ENCODE measurements around the gene MRGPRX2. TPM values are rescaled to one million over a fixed set of nuclear protein-coding genes. Genes with fewer than 3 reads are reported as not detected.
A peak's percentile ranks its signal among the peaks of the same experiment; 100 is the strongest.

Gene MRGPRX2
- total and polyA plus RNA-seq, 12 donors, result not detected

- H3K27me3 ChIP-seq, result peaks cover 3% of the 10 kb centered on the region
- WGBS, 4 donors, result 73 to 87% (median 79%) methylated on average over 1 of the region's 1 CpG
- H3K27ac ChIP-seq, result no peak overlapping the region
- no peak overlapping the region for H3K4me3 ChIP-seq
- H3K4me1 ChIP-seq (replicated peaks in 1 of 2), result no peaks in the 10 kb centered on the region
- DNase-seq, result no peak
- TF ChIP-seq, protein P1, sequence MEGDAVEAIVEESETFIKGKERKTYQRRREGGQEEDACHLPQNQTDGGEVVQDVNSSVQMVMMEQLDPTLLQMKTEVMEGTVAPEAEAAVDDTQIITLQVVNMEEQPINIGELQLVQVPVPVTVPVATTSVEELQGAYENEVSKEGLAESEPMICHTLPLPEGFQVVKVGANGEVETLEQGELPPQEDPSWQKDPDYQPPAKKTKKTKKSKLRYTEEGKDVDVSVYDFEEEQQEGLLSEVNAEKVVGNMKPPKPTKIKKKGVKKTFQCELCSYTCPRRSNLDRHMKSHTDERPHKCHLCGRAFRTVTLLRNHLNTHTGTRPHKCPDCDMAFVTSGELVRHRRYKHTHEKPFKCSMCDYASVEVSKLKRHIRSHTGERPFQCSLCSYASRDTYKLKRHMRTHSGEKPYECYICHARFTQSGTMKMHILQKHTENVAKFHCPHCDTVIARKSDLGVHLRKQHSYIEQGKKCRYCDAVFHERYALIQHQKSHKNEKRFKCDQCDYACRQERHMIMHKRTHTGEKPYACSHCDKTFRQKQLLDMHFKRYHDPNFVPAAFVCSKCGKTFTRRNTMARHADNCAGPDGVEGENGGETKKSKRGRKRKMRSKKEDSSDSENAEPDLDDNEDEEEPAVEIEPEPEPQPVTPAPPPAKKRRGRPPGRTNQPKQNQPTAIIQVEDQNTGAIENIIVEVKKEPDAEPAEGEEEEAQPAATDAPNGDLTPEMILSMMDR (IDR thresholded peaks at IDR 0.05), result no peak
- TF ChIP-seq POLR2A (IDR thresholded peaks at IDR 0.05), result no peak
- intact Hi-C loops (cut with DNase I), result no loop called here
- H3K36me3 ChIP-seq (replicated peaks in 1 of 2), result no peaks in the 10 kb centered on the region
- H3K9me3 ChIP-seq (replicated peaks in 1 of 3), result no peaks in the 10 kb centered on the region
These were observed 30.8 kb upstream of the MRGPRX2 start for GRCh38 chr11:19091366-19091765.

- 88 to 96% (median 95%) methylated on average over 5 of the region's 5 CpGs for WGBS, 4 donors
- Histone ChIP-seq H3K9me3 (replicated peaks in 1 of 3) (no peaks in the 10 kb centered on the region), H3K27ac (no peak overlapping the region), H3K4me1 (replicated peaks in 1 of 2) (no peaks in the 10 kb centered on the region), H3K27me3 (peaks cover 3% of the 10 kb centered on the region), H3K4me3 (no peak overlapping the region), H3K36me3 (replicated peaks in 1 of 2) (no peaks in the 10 kb centered on the region)
- intact Hi-C loops (cut with DNase I), result no loop called here
- no peak for TF ChIP-seq POLR2A (IDR thresholded peaks at IDR 0.05)
- TF ChIP-seq, protein P1 (IDR thresholded peaks at IDR 0.05), result no peak
- no peak for DNase-seq
These were observed 28.9 kb upstream of the MRGPRX2 start for GRCh38 chr11:19089421-19089820.

- intact Hi-C loops (cut with DNase I), result no loop called here
- TF ChIP-seq POLR2A (IDR thresholded peaks at IDR 0.05), result no peak
- TF ChIP-seq, protein P1 (IDR thresholded peaks at IDR 0.05), result no peak
- peaks cover 3% of the 10 kb centered on the region for H3K27me3 ChIP-seq
- no peaks in the 10 kb centered on the region for H3K4me1 ChIP-seq (replicated peaks in 1 of 2)
- H3K36me3 ChIP-seq (replicated peaks in 1 of 2), result no peaks in the 10 kb centered on the region
- H3K4me3 ChIP-seq, result no peak overlapping the region
- H3K9me3 ChIP-seq (replicated peaks in 1 of 3), result no peaks in the 10 kb centered on the region
- H3K27ac ChIP-seq, result no peak overlapping the region
- no peak for DNase-seq
- WGBS, 4 donors, result 60 to 88% (median 72%) methylated on average over 4 of the region's 4 CpGs
These were observed 28.3 kb upstream of the MRGPRX2 start for GRCh38 chr11:19088791-19089190.

GRCh38 chr11:19087658-19088057 lies 27.1 kb upstream of the MRGPRX2 start:
- Histone ChIP-seq H3K9me3 (replicated peaks in 1 of 3) (no peaks in the 10 kb centered on the region), H3K4me3 (no peak overlapping the region), H3K27me3 (peaks cover 3% of the 10 kb centered on the region), H3K36me3 (replicated peaks in 1 of 2) (no peaks in the 10 kb centered on the region), H3K27ac (peak overlapping the region in 1 of 5 donors; percentile 8), H3K4me1 (replicated peaks in 1 of 2) (no peaks in the 10 kb centered on the region)
- intact Hi-C loops (cut with DNase I), result no loop called here
- no peak for TF ChIP-seq POLR2A (IDR thresholded peaks at IDR 0.05)
- 74 to 86% (median 83%) methylated on average over 6 to 8 of the region's 8 CpGs for WGBS, 4 donors
- no peak for DNase-seq

GRCh38 chr11:19084661-19085315 lies 24.3 kb upstream of the MRGPRX2 start:
- H3K36me3 ChIP-seq (replicated peaks in 1 of 2), result no peaks in the 10 kb centered on the region
- no peaks in the 10 kb centered on the region for H3K9me3 ChIP-seq (replicated peaks in 1 of 3)
- H3K4me1 ChIP-seq (replicated peaks in 1 of 2), result peaks cover 0 to 11% of the 10 kb centered on the region in 2 donors
- H3K27me3 ChIP-seq, result no peaks in the 10 kb centered on the region
- H3K27ac ChIP-seq, result no peak overlapping the region
- H3K4me3 ChIP-seq, result no peak overlapping the region
- TF ChIP-seq POLR2A (IDR thresholded peaks at IDR 0.05), result no peak
- TF ChIP-seq, protein P1 (IDR thresholded peaks at IDR 0.05), result no peak
- WGBS, 4 donors, result 77 to 80% (median 78%) methylated on average over 5 of the region's 5 CpGs
- intact Hi-C loops (cut with DNase I), result no loop called here
- no peak for DNase-seq
